ENCODE results near the gene KLHL13. TPM values are rescaled to one million over a fixed set of nuclear protein-coding genes. Genes with fewer than 3 reads are reported as not detected.

Gene KLHL13
- polyA plus RNA-seq, 1 donor from 2014 or later: 15.7 TPM

DNA sequence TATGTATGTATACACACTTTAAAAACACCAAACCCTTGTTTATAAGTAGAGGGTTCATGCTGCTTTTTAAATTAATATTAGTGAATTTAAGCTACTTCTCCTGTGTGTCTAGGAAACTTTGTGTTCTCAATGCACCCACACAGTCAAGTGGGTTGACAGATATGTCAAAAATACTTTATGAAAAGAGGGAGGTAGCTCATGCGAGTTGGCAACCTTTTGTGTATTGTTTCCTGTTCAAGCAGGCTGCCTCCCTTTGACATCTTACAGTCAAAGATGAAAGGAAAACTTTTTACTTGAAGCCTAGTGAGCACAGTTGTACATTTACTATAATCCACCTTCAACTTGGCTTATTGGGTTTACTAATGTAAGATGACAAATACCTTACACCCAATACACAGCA is 218.4 kb downstream of the KLHL13 start:
- Histone ChIP-seq H3K9me3 (ENCODE audit: low read length) (no peaks in the 10 kb centered on the region), H3K27ac (ENCODE audit: low read length) (no peak overlapping the region), H3F3A (ENCODE audit: insufficient read depth, low read length, poor library complexity, severe bottlenecking) (no peaks in the 10 kb centered on the region), H3K9me2 (ENCODE audit: insufficient read depth, low read length) (no peaks in the 10 kb centered on the region), H3K27me3 (ENCODE audit: insufficient read depth, low read depth, low read length) (no peaks in the 10 kb centered on the region), H3K79me2 (replicated peaks; ENCODE audit: insufficient read depth, low read length) (no peaks in the 10 kb centered on the region), H3K4me3 (ENCODE audit: low read length) (no peak overlapping the region), H2AFZ (ENCODE audit: low read depth, low read length) (no peak overlapping the region), H3K4me2 (ENCODE audit: low read length) (no peak overlapping the region), H3K9ac (ENCODE audit: low read length) (no peak overlapping the region), H4K20me1 (ENCODE audit: insufficient read depth) (no peaks in the 10 kb centered on the region), H3K36me3 (ENCODE audit: insufficient read depth, low read length) (no peaks in the 10 kb centered on the region)
- TF ChIP-seq, protein P1, sequence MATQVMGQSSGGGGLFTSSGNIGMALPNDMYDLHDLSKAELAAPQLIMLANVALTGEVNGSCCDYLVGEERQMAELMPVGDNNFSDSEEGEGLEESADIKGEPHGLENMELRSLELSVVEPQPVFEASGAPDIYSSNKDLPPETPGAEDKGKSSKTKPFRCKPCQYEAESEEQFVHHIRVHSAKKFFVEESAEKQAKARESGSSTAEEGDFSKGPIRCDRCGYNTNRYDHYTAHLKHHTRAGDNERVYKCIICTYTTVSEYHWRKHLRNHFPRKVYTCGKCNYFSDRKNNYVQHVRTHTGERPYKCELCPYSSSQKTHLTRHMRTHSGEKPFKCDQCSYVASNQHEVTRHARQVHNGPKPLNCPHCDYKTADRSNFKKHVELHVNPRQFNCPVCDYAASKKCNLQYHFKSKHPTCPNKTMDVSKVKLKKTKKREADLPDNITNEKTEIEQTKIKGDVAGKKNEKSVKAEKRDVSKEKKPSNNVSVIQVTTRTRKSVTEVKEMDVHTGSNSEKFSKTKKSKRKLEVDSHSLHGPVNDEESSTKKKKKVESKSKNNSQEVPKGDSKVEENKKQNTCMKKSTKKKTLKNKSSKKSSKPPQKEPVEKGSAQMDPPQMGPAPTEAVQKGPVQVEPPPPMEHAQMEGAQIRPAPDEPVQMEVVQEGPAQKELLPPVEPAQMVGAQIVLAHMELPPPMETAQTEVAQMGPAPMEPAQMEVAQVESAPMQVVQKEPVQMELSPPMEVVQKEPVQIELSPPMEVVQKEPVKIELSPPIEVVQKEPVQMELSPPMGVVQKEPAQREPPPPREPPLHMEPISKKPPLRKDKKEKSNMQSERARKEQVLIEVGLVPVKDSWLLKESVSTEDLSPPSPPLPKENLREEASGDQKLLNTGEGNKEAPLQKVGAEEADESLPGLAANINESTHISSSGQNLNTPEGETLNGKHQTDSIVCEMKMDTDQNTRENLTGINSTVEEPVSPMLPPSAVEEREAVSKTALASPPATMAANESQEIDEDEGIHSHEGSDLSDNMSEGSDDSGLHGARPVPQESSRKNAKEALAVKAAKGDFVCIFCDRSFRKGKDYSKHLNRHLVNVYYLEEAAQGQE (IDR thresholded peaks at IDR 0.05; ENCODE audit: borderline replicate concordance): no peak
- TF ChIP-seq MXI1 (conservative IDR thresholded peaks at IDR 0.05; ENCODE audit: poor library complexity, severe bottlenecking) (no peak), EP300 (conservative IDR thresholded peaks at IDR 0.05; ENCODE audit: poor library complexity, severe bottlenecking) (no peak), EZH2 (IDR thresholded peaks at IDR 0.05; ENCODE audit: borderline replicate concordance, insufficient read depth, low read length, poor library complexity, severe bottlenecking) (no peak), POLR2AphosphoS5 (IDR thresholded peaks at IDR 0.05) (no peak), RAD21 (conservative IDR thresholded peaks at IDR 0.05) (no peak), TAF1 (IDR thresholded peaks at IDR 0.05; ENCODE audit: low read depth) (no peak), SMC3 (conservative IDR thresholded peaks at IDR 0.05; ENCODE audit: poor library complexity) (no peak)
- TF ChIP-seq, protein P2, sequence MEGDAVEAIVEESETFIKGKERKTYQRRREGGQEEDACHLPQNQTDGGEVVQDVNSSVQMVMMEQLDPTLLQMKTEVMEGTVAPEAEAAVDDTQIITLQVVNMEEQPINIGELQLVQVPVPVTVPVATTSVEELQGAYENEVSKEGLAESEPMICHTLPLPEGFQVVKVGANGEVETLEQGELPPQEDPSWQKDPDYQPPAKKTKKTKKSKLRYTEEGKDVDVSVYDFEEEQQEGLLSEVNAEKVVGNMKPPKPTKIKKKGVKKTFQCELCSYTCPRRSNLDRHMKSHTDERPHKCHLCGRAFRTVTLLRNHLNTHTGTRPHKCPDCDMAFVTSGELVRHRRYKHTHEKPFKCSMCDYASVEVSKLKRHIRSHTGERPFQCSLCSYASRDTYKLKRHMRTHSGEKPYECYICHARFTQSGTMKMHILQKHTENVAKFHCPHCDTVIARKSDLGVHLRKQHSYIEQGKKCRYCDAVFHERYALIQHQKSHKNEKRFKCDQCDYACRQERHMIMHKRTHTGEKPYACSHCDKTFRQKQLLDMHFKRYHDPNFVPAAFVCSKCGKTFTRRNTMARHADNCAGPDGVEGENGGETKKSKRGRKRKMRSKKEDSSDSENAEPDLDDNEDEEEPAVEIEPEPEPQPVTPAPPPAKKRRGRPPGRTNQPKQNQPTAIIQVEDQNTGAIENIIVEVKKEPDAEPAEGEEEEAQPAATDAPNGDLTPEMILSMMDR (IDR thresholded peaks at IDR 0.05; ENCODE audit: poor library complexity, severe bottlenecking): no peak

DNA sequence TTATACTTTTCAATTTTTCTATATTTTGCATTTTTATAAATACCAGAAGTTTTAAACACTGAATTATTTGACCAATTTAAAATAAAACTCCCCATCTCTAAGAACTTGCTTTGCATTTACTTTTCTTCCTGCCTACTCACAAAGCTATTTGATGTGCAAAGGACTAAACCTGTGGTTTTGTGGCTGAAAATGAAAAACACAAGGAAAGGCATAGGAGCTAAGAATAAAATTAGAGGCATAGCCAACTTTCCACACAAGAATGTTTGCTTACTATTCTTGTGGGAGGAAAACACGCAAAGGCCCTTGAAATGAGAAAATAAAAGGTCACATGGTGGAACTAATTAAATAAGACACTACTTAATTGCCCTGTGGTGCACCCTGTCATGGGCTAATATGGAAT is 221.2 kb downstream of the KLHL13 start:
- Histone ChIP-seq H4K20me1 (ENCODE audit: insufficient read depth) (no peaks in the 10 kb centered on the region), H3K9me3 (ENCODE audit: low read length) (no peaks in the 10 kb centered on the region)

More for the DNA sequence above, 221.2 kb downstream of the KLHL13 start:
- TF ChIP-seq EP300 (conservative IDR thresholded peaks at IDR 0.05; ENCODE audit: poor library complexity, severe bottlenecking): no peak
- no peak for TF ChIP-seq TAF1 (IDR thresholded peaks at IDR 0.05; ENCODE audit: low read depth)
- TF ChIP-seq SMC3 (conservative IDR thresholded peaks at IDR 0.05; ENCODE audit: poor library complexity): no peak
- TF ChIP-seq MXI1 (conservative IDR thresholded peaks at IDR 0.05; ENCODE audit: poor library complexity, severe bottlenecking): no peak
- TF ChIP-seq, protein P1 (IDR thresholded peaks at IDR 0.05; ENCODE audit: borderline replicate concordance): no peak
- TF ChIP-seq, protein P2 (IDR thresholded peaks at IDR 0.05; ENCODE audit: poor library complexity, severe bottlenecking): no peak
- no peak for TF ChIP-seq RAD21 (conservative IDR thresholded peaks at IDR 0.05)
- TF ChIP-seq POLR2AphosphoS5 (IDR thresholded peaks at IDR 0.05): no peak
- no peak for TF ChIP-seq EZH2 (IDR thresholded peaks at IDR 0.05; ENCODE audit: borderline replicate concordance, insufficient read depth, low read length, poor library complexity, severe bottlenecking)
- Histone ChIP-seq H2AFZ (ENCODE audit: low read depth, low read length) (no peak overlapping the region), H3K27ac (ENCODE audit: low read length) (no peak overlapping the region), H3K9me2 (ENCODE audit: insufficient read depth, low read length) (no peaks in the 10 kb centered on the region), H3K4me3 (ENCODE audit: low read length) (no peak overlapping the region), H3K4me2 (ENCODE audit: low read length) (no peak overlapping the region), H3K9ac (ENCODE audit: low read length) (no peak overlapping the region), H3F3A (ENCODE audit: insufficient read depth, low read length, poor library complexity, severe bottlenecking) (no peaks in the 10 kb centered on the region), H3K27me3 (ENCODE audit: insufficient read depth, low read depth, low read length) (no peaks in the 10 kb centered on the region), H3K36me3 (ENCODE audit: insufficient read depth, low read length) (no peaks in the 10 kb centered on the region), H3K79me2 (replicated peaks; ENCODE audit: insufficient read depth, low read length) (no peaks in the 10 kb centered on the region)
